SK-N-SH (cell line): ENCODE results near the gene MYEOV. TPM values are rescaled to one million over a fixed set of nuclear protein-coding genes. Genes with fewer than 3 reads are reported as not detected.

Source experiments
- CTCF ChIA-PET: fragments of 300-600, 350-600 bp; formaldehyde crosslinking; extraction: SDS; loops from one replicate; lab custom pipeline; 2021; lab: Yijun Ruan, JAX
- POLR2A ChIA-PET: fragments of 350-600 bp; sonication (Branson Sonifier 250); formaldehyde crosslinking; extraction: SDS; loops from one replicate; lab custom pipeline; 2020; ENCODE audit warnings: antibody characterized with exemption, inconsistent platforms; lab: Yijun Ruan, JAX
- DNase-seq: peaks from one replicate; pipeline ENCODE4 v3.0.0; 2012
- H2AFZ ChIP-seq: fragments of 200-600 bp; sonication (generic); 2 replicates; pipeline ENCODE4 v1.8.1; 2016; ENCODE audit warnings: antibody characterized with exemption, mild to moderate bottlenecking, low read depth
- H3F3A ChIP-seq: fragments of 200-600 bp; sonication (generic); replicated peaks from 2 replicates; pipeline ENCODE3; 2016; ENCODE audit warnings: antibody characterized with exemption, mild to moderate bottlenecking; ENCODE audit not compliant: insufficient read depth
- H3K27ac ChIP-seq, 2 experiments: fragments of 200-500 bp in 1 of 2; fragments of 200-600 bp in 1 of 2; sonication (Bioruptor generic) in 1 of 2; sonication (generic), shearing (Covaris generic) in 1 of 2; 2 replicates each; pipeline versions ENCODE4 v1.5.1 to v1.6.1; 2014 to 2016; ENCODE audit warnings: low read depth in 2 of 2, inconsistent platforms in 1 of 2, low read length in 1 of 2, mild to moderate bottlenecking in 1 of 2, mixed read lengths in 1 of 2
- H3K27me3 ChIP-seq: fragments of 200-600 bp; sonication (generic), shearing (Covaris generic); 2 replicates; pipeline ENCODE4 v1.6.1; 2016; ENCODE audit warnings: mixed run types; ENCODE audit not compliant: insufficient read depth
- H3K36me3 ChIP-seq, 2 experiments: fragments of 200-500 bp in 1 of 2; fragments of 200-600 bp in 1 of 2; sonication (Bioruptor generic) in 1 of 2; sonication (generic) in 1 of 2; replicated peaks in 1 of 2; 2 replicates each; pipeline versions ENCODE3 to v1.5.1; 2014 to 2016; ENCODE audit warnings: low read length in 1 of 2, mild to moderate bottlenecking in 1 of 2; ENCODE audit not compliant: insufficient read depth in 2 of 2, control insufficient read depth in 1 of 2
- H3K4me1 ChIP-seq, 2 experiments: fragments of 200-500 bp in 1 of 2; fragments of 200-600 bp in 1 of 2; sonication (Bioruptor generic) in 1 of 2; sonication (generic), shearing (Covaris generic) in 1 of 2; 2 replicates each; pipeline versions ENCODE4 v1.5.1 to v1.6.1; 2014 to 2016; ENCODE audit warnings: low read depth in 1 of 2, low read length in 1 of 2, mixed run types in 1 of 2; ENCODE audit not compliant: insufficient read depth in 2 of 2, control insufficient read depth in 1 of 2
- H3K4me2 ChIP-seq: fragments of 200-600 bp; sonication (generic), shearing (Covaris generic); 2 replicates; pipeline ENCODE4 v1.6.1; 2017; ENCODE audit warnings: mixed run types
- H3K4me3 ChIP-seq, 2 experiments: fragments of 200-500 bp in 1 of 2; fragments of 200-600 bp in 1 of 2; sonication (Bioruptor generic) in 1 of 2; sonication (generic), shearing (Covaris generic) in 1 of 2; 2 replicates each; pipeline versions ENCODE4 v1.5.1 to v1.8.1; 2014 to 2016; ENCODE audit warnings: low read depth in 2 of 2, inconsistent platforms in 1 of 2, low read length in 1 of 2, mild to moderate bottlenecking in 1 of 2, mixed read lengths in 1 of 2, moderate library complexity in 1 of 2
- H3K79me2 ChIP-seq: fragments of 200-600 bp; sonication (generic); 2 replicates; pipeline ENCODE4 v1.8.1; 2017; ENCODE audit warnings: mild to moderate bottlenecking; ENCODE audit not compliant: insufficient read depth
- H3K9ac ChIP-seq: fragments of 200-600 bp; sonication (generic); 2 replicates; pipeline ENCODE4 v1.6.1; 2017; ENCODE audit warnings: mixed run types
- H3K9me2 ChIP-seq: fragments of 200-600 bp; sonication (generic); 2 replicates; pipeline ENCODE4 v1.6.1; 2017; ENCODE audit warnings: mixed run types
- H3K9me3 ChIP-seq: fragments of 200-600 bp; sonication (generic); 2 replicates; pipeline ENCODE4 v1.6.1; 2017; ENCODE audit warnings: mixed run types, mild to moderate bottlenecking, moderate library complexity
- H4K20me1 ChIP-seq: fragments of 200-600 bp; sonication (generic); 2 replicates; pipeline ENCODE4 v1.6.1; 2017; ENCODE audit warnings: mild to moderate bottlenecking, mixed run types; ENCODE audit not compliant: insufficient read depth
- CHD2 ChIP-seq: fragments of 150-350 bp; IDR thresholded peaks from 2 replicates; pipeline ENCODE4 v1.6.1; 2018; ENCODE audit warnings: low read length; ENCODE audit not compliant: partially characterized antibody
- ELF1 ChIP-seq: IDR thresholded peaks from 2 replicates; pipeline ENCODE4 v1.4.0; 2012
- EP300 ChIP-seq, 2 experiments: IDR thresholded peaks; 2 replicates each; pipeline versions ENCODE4 v1.4.0 to v1.6.1; 2012; ENCODE audit warnings: borderline replicate concordance in 1 of 2, low read depth in 1 of 2, low read length in 1 of 2
- EZH2phosphoT487 ChIP-seq: fragments of 200-600 bp; sonication (generic); IDR thresholded peaks from 2 replicates; pipeline ENCODE4 v1.6.1; 2017; ENCODE audit warnings: low read depth, mixed run types, mild to moderate bottlenecking, antibody characterized with exemption, moderate library complexity, borderline replicate concordance
- FOSL2 ChIP-seq: IDR thresholded peaks from 2 replicates; pipeline ENCODE4 v1.4.0; 2012; ENCODE audit warnings: low read depth, mild to moderate bottlenecking, moderate library complexity, borderline replicate concordance
- JUND ChIP-seq: IDR thresholded peaks from 2 replicates; pipeline ENCODE4 v1.4.0; 2012
- MAX ChIP-seq: IDR thresholded peaks from 2 replicates; pipeline ENCODE4 v1.4.0; 2012; ENCODE audit warnings: low read depth
- MEF2A ChIP-seq: IDR thresholded peaks from 2 replicates; pipeline ENCODE4 v1.4.0; 2012; ENCODE audit warnings: low read depth, borderline replicate concordance
- NFIC ChIP-seq: IDR thresholded peaks from 2 replicates; pipeline ENCODE4 v1.4.0; 2012; ENCODE audit warnings: borderline replicate concordance
- PBX3 ChIP-seq: IDR thresholded peaks from 2 replicates; pipeline ENCODE4; 2012
- RXRA ChIP-seq: IDR thresholded peaks from 2 replicates; pipeline ENCODE4 v1.4.0; 2012; ENCODE audit warnings: low read depth, mild to moderate bottlenecking, borderline replicate concordance
- SMC3 ChIP-seq: IDR thresholded peaks from 2 replicates; pipeline ENCODE4 v1.6.1; 2012; ENCODE audit warnings: low read depth, low read length, improper control_type of control experiment
- TAF1 ChIP-seq: IDR thresholded peaks from 2 replicates; pipeline ENCODE4 v1.6.1; 2012; ENCODE audit warnings: low read depth, mild to moderate bottlenecking, low read length, moderate library complexity, borderline replicate concordance
- TCF12 ChIP-seq: IDR thresholded peaks from 2 replicates; pipeline ENCODE4 v1.4.0; 2012
- WGBS: methylation state at CpG from one replicate; pipeline ENCODE4 v1.1.6; 2017; ENCODE audit warnings: low lambda C conversion rate; 5-methylcytosine and 5-hydroxymethylcytosine counted together
- polyA plus RNA-seq, 3 experiments: library from polyadenylated mRNA; depleted of rRNA; stranded (reverse); fragments of >200 nt; gene quantifications; 2 replicates each; pipeline ENCODE4 v1.2.3, GENCODE V29; 2012
- TF ChIP-seq, protein P1 (sequence below): fragments of 200-600 bp; sonication (generic); IDR thresholded peaks from 2 replicates; pipeline ENCODE4 v1.6.1; 2017; ENCODE audit warnings: antibody characterized with exemption, mild to moderate bottlenecking, moderate library complexity
- TF ChIP-seq, protein P2 (sequence below): IDR thresholded peaks from 2 replicates; pipeline ENCODE4 v1.4.0; 2012; ENCODE audit warnings: low read depth, borderline replicate concordance
- TF ChIP-seq, protein P3 (sequence below): IDR thresholded peaks from 2 replicates; pipeline ENCODE4 v1.6.1; 2012; ENCODE audit warnings: mild to moderate bottlenecking, low read depth, low read length, moderate library complexity
- TF ChIP-seq, protein P4 (sequence below): fragments of 150-350 bp; IDR thresholded peaks from 2 replicates; pipeline ENCODE4 v1.6.1; 2017; ENCODE audit warnings: antibody characterized with exemption, low read length, low read depth, borderline replicate concordance

MYEOV gene
- polyA plus RNA-seq, 1 of the 3 experiments (the other 2 are of a cell fraction): 3.0 TPM

GRCh38 chr11:69296890-69297786 lies 3.2 kb downstream of the MYEOV start (continued):
- TF ChIP-seq, protein P1, sequence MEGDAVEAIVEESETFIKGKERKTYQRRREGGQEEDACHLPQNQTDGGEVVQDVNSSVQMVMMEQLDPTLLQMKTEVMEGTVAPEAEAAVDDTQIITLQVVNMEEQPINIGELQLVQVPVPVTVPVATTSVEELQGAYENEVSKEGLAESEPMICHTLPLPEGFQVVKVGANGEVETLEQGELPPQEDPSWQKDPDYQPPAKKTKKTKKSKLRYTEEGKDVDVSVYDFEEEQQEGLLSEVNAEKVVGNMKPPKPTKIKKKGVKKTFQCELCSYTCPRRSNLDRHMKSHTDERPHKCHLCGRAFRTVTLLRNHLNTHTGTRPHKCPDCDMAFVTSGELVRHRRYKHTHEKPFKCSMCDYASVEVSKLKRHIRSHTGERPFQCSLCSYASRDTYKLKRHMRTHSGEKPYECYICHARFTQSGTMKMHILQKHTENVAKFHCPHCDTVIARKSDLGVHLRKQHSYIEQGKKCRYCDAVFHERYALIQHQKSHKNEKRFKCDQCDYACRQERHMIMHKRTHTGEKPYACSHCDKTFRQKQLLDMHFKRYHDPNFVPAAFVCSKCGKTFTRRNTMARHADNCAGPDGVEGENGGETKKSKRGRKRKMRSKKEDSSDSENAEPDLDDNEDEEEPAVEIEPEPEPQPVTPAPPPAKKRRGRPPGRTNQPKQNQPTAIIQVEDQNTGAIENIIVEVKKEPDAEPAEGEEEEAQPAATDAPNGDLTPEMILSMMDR: no peak
- peak; percentile 83 for TF ChIP-seq MAX
- TF ChIP-seq SMC3: peak; percentile 6; the same call in 1 of the 2 replicates
- TF ChIP-seq, protein P2, sequence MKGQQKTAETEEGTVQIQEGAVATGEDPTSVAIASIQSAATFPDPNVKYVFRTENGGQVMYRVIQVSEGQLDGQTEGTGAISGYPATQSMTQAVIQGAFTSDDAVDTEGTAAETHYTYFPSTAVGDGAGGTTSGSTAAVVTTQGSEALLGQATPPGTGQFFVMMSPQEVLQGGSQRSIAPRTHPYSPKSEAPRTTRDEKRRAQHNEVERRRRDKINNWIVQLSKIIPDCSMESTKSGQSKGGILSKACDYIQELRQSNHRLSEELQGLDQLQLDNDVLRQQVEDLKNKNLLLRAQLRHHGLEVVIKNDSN: peak; percentile 61
- peak; percentile 95 for TF ChIP-seq TCF12
- TF ChIP-seq EZH2phosphoT487: no peak
- no peak for TF ChIP-seq CHD2
- TF ChIP-seq, protein P3, sequence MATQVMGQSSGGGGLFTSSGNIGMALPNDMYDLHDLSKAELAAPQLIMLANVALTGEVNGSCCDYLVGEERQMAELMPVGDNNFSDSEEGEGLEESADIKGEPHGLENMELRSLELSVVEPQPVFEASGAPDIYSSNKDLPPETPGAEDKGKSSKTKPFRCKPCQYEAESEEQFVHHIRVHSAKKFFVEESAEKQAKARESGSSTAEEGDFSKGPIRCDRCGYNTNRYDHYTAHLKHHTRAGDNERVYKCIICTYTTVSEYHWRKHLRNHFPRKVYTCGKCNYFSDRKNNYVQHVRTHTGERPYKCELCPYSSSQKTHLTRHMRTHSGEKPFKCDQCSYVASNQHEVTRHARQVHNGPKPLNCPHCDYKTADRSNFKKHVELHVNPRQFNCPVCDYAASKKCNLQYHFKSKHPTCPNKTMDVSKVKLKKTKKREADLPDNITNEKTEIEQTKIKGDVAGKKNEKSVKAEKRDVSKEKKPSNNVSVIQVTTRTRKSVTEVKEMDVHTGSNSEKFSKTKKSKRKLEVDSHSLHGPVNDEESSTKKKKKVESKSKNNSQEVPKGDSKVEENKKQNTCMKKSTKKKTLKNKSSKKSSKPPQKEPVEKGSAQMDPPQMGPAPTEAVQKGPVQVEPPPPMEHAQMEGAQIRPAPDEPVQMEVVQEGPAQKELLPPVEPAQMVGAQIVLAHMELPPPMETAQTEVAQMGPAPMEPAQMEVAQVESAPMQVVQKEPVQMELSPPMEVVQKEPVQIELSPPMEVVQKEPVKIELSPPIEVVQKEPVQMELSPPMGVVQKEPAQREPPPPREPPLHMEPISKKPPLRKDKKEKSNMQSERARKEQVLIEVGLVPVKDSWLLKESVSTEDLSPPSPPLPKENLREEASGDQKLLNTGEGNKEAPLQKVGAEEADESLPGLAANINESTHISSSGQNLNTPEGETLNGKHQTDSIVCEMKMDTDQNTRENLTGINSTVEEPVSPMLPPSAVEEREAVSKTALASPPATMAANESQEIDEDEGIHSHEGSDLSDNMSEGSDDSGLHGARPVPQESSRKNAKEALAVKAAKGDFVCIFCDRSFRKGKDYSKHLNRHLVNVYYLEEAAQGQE: peak; percentile 51; the same call in 1 of the 2 replicates
- peak; percentile 98 for TF ChIP-seq RXRA

DNA sequence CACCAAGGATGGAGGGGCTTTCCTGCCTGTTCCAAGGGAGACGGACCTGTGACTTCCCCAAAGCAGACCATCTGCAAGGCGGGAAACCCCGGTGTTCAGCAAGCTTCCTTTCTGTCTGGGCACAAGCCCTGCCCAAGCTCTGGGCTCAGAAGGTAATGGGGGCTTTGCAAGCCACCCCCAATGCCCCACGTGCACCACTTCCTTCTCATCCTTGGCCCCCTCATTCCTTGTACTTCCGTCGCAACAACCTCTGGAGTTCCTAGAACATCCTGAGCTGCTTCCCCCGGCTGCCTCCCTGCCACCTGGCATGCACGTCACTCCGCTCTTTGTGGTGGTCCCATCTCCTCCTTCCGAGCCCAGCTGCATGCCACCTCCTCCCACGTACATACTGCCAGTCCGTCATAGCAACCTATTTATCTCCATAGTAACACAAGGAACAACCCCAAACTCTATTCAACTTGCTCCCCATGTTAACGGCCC lies 3.9 kb downstream of the MYEOV start:
- H3K9me2 ChIP-seq: no peaks in the 10 kb centered on the region
- peak overlapping the region; percentile 84 to 95 for H3K27ac ChIP-seq
- ChIA-PET CTCF (interaction anchor here (1.1 to 2.5 kb wide), 3 partner anchors 82 to 346 kb away, joined by 3 to 13 read pairs (median 4); no protein-coding TSS in a partner anchor), POLR2A (no interaction called here)
- H3K9me3 ChIP-seq: no peaks in the 10 kb centered on the region
- peaks cover 56% of the 10 kb centered on the region for H3F3A ChIP-seq
- H2AFZ ChIP-seq: no peak overlapping the region
- peak overlapping the region; percentile 62 for H3K4me2 ChIP-seq
- peaks cover 17% of the 10 kb centered on the region; the same call in 1 of the 2 replicates for H3K79me2 ChIP-seq
- 0 out of 4 replicates have a peak overlapping the region, but pooled peaks of 1 of the 2 experiments have one; percentile 37 for H3K4me3 ChIP-seq
- no peaks in the 10 kb centered on the region for H3K27me3 ChIP-seq
- H3K36me3 ChIP-seq: no peaks in the 10 kb centered on the region
- 66% methylated on average over 10 of the region's 13 CpGs for WGBS
- DNase-seq: no peak
- peak overlapping the region; percentile 63 for H3K9ac ChIP-seq
- peaks cover 21 to 63% of the 10 kb centered on the region in 2 experiments; a peak in 3 of 4 replicates for H3K4me1 ChIP-seq
- H4K20me1 ChIP-seq: no peaks in the 10 kb centered on the region
- TF ChIP-seq, protein P4, sequence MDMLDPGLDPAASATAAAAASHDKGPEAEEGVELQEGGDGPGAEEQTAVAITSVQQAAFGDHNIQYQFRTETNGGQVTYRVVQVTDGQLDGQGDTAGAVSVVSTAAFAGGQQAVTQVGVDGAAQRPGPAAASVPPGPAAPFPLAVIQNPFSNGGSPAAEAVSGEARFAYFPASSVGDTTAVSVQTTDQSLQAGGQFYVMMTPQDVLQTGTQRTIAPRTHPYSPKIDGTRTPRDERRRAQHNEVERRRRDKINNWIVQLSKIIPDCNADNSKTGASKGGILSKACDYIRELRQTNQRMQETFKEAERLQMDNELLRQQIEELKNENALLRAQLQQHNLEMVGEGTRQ: no peak
- TF ChIP-seq TCF12 (no peak), MEF2A (no peak), JUND (no peak), CHD2 (no peak), ELF1 (no peak), RXRA (no peak), TAF1 (no peak), EP300 (IDR thresholded peaks at IDR 0.05; ENCODE audit: borderline replicate concordance in 1 of 2, low read depth in 1 of 2, low read length in 1 of 2) (no peak), FOSL2 (no peak), PBX3 (no peak), EZH2phosphoT487 (no peak), NFIC (no peak), MAX (no peak)
